NCI-H1436 treated with DMSO at 0.1 percent for 48 hours (cell line): ENCODE data around the gene GNG2.
"Not testable (repeated sequence)": the region's sequence is repeated elsewhere in the genome, so short reads cannot be mapped to it uniquely, and the experiment has no call there.

Source experiments
- DNase-seq: peaks from one replicate; lab custom pipeline; 2025; lab: John Stamatoyannopoulos, UW

The GNG2 gene

GRCh38 chr14:51894250-51894649 lies 33.8 kb downstream of the GNG2 start:
- DNase-seq, result no peak

GRCh38 chr14:51895375-51895774 lies 35.0 kb downstream of the GNG2 start:
- no peak for DNase-seq

- DNase-seq, result no peak
Measured at GRCh38 chr14:51897791-51898355, 37.5 kb downstream of the GNG2 start.

- DNase-seq, result no peak
Measured at GRCh38 chr14:51901475-51902024, 41.1 kb downstream of the GNG2 start.

GRCh38 chr14:51905656-51906121 lies 45.3 kb downstream of the GNG2 start:
- DNase-seq, result not testable (repeated sequence)

GRCh38 chr14:51908086-51908485 lies 47.7 kb downstream of the GNG2 start:
- DNase-seq, result no peak

GRCh38 chr14:51912112-51912786 lies 51.8 kb downstream of the GNG2 start:
- no peak for DNase-seq

GRCh38 chr14:51914310-51914709 lies 53.9 kb downstream of the GNG2 start:
- DNase-seq, result no peak

- no peak for DNase-seq
Measured at GRCh38 chr14:51917193-51917592, 56.8 kb downstream of the GNG2 start.

- DNase-seq, result no peak
Measured at GRCh38 chr14:51921026-51921425, 60.6 kb downstream of the GNG2 start.

- DNase-seq, result no peak
Measured at GRCh38 chr14:51922624-51923023, 62.2 kb downstream of the GNG2 start.

GRCh38 chr14:51924600-51924999 lies 64.2 kb downstream of the GNG2 start:
- DNase-seq, result no peak

- no peak for DNase-seq
Measured at GRCh38 chr14:51925980-51926379, 65.6 kb downstream of the GNG2 start.

- no peak for DNase-seq
Measured at GRCh38 chr14:51926449-51926848, 66.0 kb downstream of the GNG2 start.

- no peak for DNase-seq
Measured at GRCh38 chr14:51928568-51928967, 68.2 kb downstream of the GNG2 start.

GRCh38 chr14:51929166-51929565 lies 68.8 kb downstream of the GNG2 start:
- DNase-seq, result no peak

- no peak for DNase-seq
Measured at GRCh38 chr14:51929910-51930682, 69.7 kb downstream of the GNG2 start.

- no peak for DNase-seq
Measured at GRCh38 chr14:51931308-51931707, 70.9 kb downstream of the GNG2 start.

- DNase-seq, result no peak
Measured at GRCh38 chr14:51933191-51933590, 72.8 kb downstream of the GNG2 start.

- no peak for DNase-seq
Measured at GRCh38 chr14:51938137-51938536, 77.7 kb downstream of the GNG2 start.

- DNase-seq, result no peak
Measured at GRCh38 chr14:51938821-51939220, 78.4 kb downstream of the GNG2 start.

- DNase-seq, result no peak
Measured at GRCh38 chr14:51939226-51939625, 78.8 kb downstream of the GNG2 start.

- no peak for DNase-seq
Measured at GRCh38 chr14:51939755-51940301, 79.4 kb downstream of the GNG2 start.
